Keratinocyte (primary cell): ENCODE measurements around the gene GRK4. TPM values are rescaled to one million over a fixed set of nuclear protein-coding genes. Genes with fewer than 3 reads are reported as not detected.

ENCODE experiments used
- DNase-seq: peaks from one replicate; pipeline ENCODE4 v3.0.0-alpha.2; 2011; ENCODE audit warnings: low read depth, missing footprints, low spot score
- FAIRE-seq: peaks from 2 replicates; lab custom pipeline; 2011; peaks lifted over from hg19 to GRCh38; lab: Jason Lieb, UNC
- H2AFZ ChIP-seq: 2 replicates; pipeline ENCODE4 v1.6.0; 2012; ENCODE audit warnings: low read length, control low read depth, inconsistent platforms; ENCODE audit not compliant: control insufficient read depth
- H3K27ac ChIP-seq: 2 replicates; pipeline ENCODE4 v1.5.1; 2011; ENCODE audit warnings: low read length; ENCODE audit not compliant: control insufficient read depth, insufficient read depth
- H3K27me3 ChIP-seq: 3 replicates; pipeline ENCODE4 v1.6.0; 2011; ENCODE audit warnings: low read length; ENCODE audit not compliant: control insufficient read depth, insufficient read depth; ENCODE audit errors: extremely low read depth
- H3K36me3 ChIP-seq, 2 experiments: 2 replicates in 1 of 2; 3 replicates in 1 of 2; pipeline ENCODE4 v1.5.1; 2011; ENCODE audit warnings: low read length in 2 of 2, mild to moderate bottlenecking in 1 of 2; ENCODE audit not compliant: control insufficient read depth in 2 of 2, insufficient read depth in 2 of 2; ENCODE audit errors: extremely low read depth in 1 of 2
- H3K4me1 ChIP-seq: 3 replicates; pipeline ENCODE4 v1.5.1; 2011; ENCODE audit warnings: low read length; ENCODE audit not compliant: control insufficient read depth, insufficient read depth; ENCODE audit errors: extremely low read depth
- H3K4me2 ChIP-seq: 3 replicates; pipeline ENCODE4 v1.6.0; 2011; ENCODE audit warnings: low read depth, low read length; ENCODE audit not compliant: control insufficient read depth, insufficient read depth; ENCODE audit errors: extremely low read depth
- H3K4me3 ChIP-seq, 3 experiments: fragments of 200-600 bp in 1 of 3; sonication (generic) in 1 of 3; 2 replicates in 2 of 3; 3 replicates in 1 of 3; pipeline ENCODE4 v1.5.1; 2011 to 2016; ENCODE audit warnings: low read length in 3 of 3, mild to moderate bottlenecking in 3 of 3, control low read depth in 2 of 3, inconsistent platforms in 1 of 3, low read depth in 1 of 3, mixed read lengths in 1 of 3, mixed run types in 1 of 3, moderate library complexity in 1 of 3; ENCODE audit not compliant: control insufficient read depth in 2 of 3, insufficient read depth in 2 of 3; ENCODE audit errors: extremely low read depth in 1 of 3
- H3K79me2 ChIP-seq: 2 replicates; pipeline ENCODE4 v1.6.0; 2012; ENCODE audit warnings: low read length; ENCODE audit not compliant: control insufficient read depth, insufficient read depth
- H3K9ac ChIP-seq: 3 replicates; pipeline ENCODE4 v1.6.0; 2011; ENCODE audit warnings: low read length; ENCODE audit not compliant: control insufficient read depth, insufficient read depth; ENCODE audit errors: extremely low read depth
- H3K9me1 ChIP-seq: 3 replicates; pipeline ENCODE4 v1.6.0; 2011; ENCODE audit warnings: low read length; ENCODE audit not compliant: control insufficient read depth, insufficient read depth; ENCODE audit errors: extremely low read depth
- H3K9me3 ChIP-seq: 2 replicates; pipeline ENCODE4 v1.5.1; 2012; ENCODE audit warnings: low read depth, low read length; ENCODE audit not compliant: control insufficient read depth
- H4K20me1 ChIP-seq: 3 replicates; pipeline ENCODE4 v1.6.0; 2011; ENCODE audit warnings: low read length; ENCODE audit not compliant: control insufficient read depth, insufficient read depth; ENCODE audit errors: extremely low read depth
- CTCF ChIP-seq, 3 experiments: IDR thresholded peaks in 1 of 3; conservative IDR thresholded peaks in 1 of 3; optimal IDR thresholded peaks in 1 of 3; 2 replicates in 2 of 3; 3 replicates in 1 of 3; pipeline versions ENCODE3 to v1.5.1; 2011; ENCODE audit warnings: low read length in 3 of 3, mild to moderate bottlenecking in 3 of 3, moderate library complexity in 2 of 3, control low read depth in 1 of 3, inconsistent platforms in 1 of 3; ENCODE audit not compliant: insufficient read depth in 2 of 3; ENCODE audit errors: extremely low read depth in 1 of 3
- EZH2 ChIP-seq: IDR thresholded peaks from one replicate; pipeline ENCODE4 v1.6.1; 2012; ENCODE audit warnings: inconsistent platforms, mild to moderate bottlenecking, low read length, moderate library complexity
- dilution Hi-C: fragments of 300-500 bp; cut with MboI; formaldehyde crosslinking; loops from one replicate; pipeline ENCODE4 v1.7.0; 2020; ENCODE audit warnings: low sequenced_read_pairs; ENCODE audit not compliant: extremely low pct_ligation_motif_present
- polyA plus RNA-seq, 5 experiments: library from polyadenylated mRNA; depleted of rRNA in 3 of 5; stranded (reverse) in 3 of 5; stranded (forward) in 1 of 5; unstranded in 1 of 5; fragments of >200 nt; gene quantifications; 1 replicate in 1 of 5; 2 replicates in 3 of 5; 3 replicates in 1 of 5; pipeline versions ENCODE4 v1.2.1 to v1.2.3, GENCODE V29; 2011 to 2012; ENCODE audit warnings: missing spikeins in 2 of 5, low read depth in 1 of 5, low replicate concordance in 1 of 5

Gene GRK4
- polyA plus RNA-seq, 1 donor (not counting 4 experiments of a cell fraction or from before 2014, with no cell fraction given): 4.3 TPM

- Histone ChIP-seq H3K4me3 (no peak overlapping the region), H4K20me1 (peaks cover 5% of the 10 kb centered on the region), H3K4me2 (no peak overlapping the region), H3K9me1 (no peaks in the 10 kb centered on the region), H3K36me3 (peaks cover 50 to 51% of the 10 kb centered on the region in 2 experiments), H3K9ac (no peak overlapping the region), H3K79me2 (no peaks in the 10 kb centered on the region), H3K4me1 (no peaks in the 10 kb centered on the region), H3K9me3 (no peaks in the 10 kb centered on the region), H2AFZ (no peak overlapping the region), H3K27me3 (no peaks in the 10 kb centered on the region), H3K27ac (no peak overlapping the region)
- no peak for FAIRE-seq
- no peak for DNase-seq
- TF ChIP-seq CTCF (optimal IDR thresholded peaks at IDR 0.05 in 1 of 3, IDR thresholded peaks at IDR 0.05 in 1 of 3, conservative IDR thresholded peaks at IDR 0.05 in 1 of 3; ENCODE audit: extremely low read depth in 1 of 3, insufficient read depth in 2 of 3, low read length in 3 of 3) (no peak), EZH2 (no peak)
- dilution Hi-C loops: no loop called here
Observed at GRCh38 chr4:2946812-2947600, 16.4 kb upstream of the GRK4 start.

GRCh38 chr4:2947926-2948325 is 15.4 kb upstream of the GRK4 start:
- Histone ChIP-seq H4K20me1 (no peaks in the 10 kb centered on the region), H3K4me2 (no peak overlapping the region), H3K79me2 (no peaks in the 10 kb centered on the region), H3K27ac (no peak overlapping the region), H3K36me3 (peaks cover 46 to 51% of the 10 kb centered on the region in 2 experiments), H3K27me3 (no peaks in the 10 kb centered on the region), H3K4me1 (no peaks in the 10 kb centered on the region), H3K9ac (no peak overlapping the region), H3K9me1 (no peaks in the 10 kb centered on the region), H3K4me3 (no peak overlapping the region), H3K9me3 (no peaks in the 10 kb centered on the region), H2AFZ (no peak overlapping the region)
- DNase-seq (no peak), FAIRE-seq (no peak)
- TF ChIP-seq EZH2 (no peak), CTCF (optimal IDR thresholded peaks at IDR 0.05 in 1 of 3, IDR thresholded peaks at IDR 0.05 in 1 of 3, conservative IDR thresholded peaks at IDR 0.05 in 1 of 3; ENCODE audit: extremely low read depth in 1 of 3, insufficient read depth in 2 of 3, low read length in 3 of 3) (no peak)
- dilution Hi-C loops: no loop called here
